Measurements from ENCODE around the gene WDR37. TPM values are rescaled to one million over a fixed set of nuclear protein-coding genes. Genes with fewer than 3 reads are reported as not detected.
A peak's percentile ranks its signal among the peaks of the same experiment; 100 is the strongest.
"Not testable (repeated sequence)": the region's sequence is repeated elsewhere in the genome, so short reads cannot be mapped to it uniquely, and the experiment has no call there.

WDR37 gene
- total and polyA plus RNA-seq, 9 of the 15 experiments (the other 6 are each of a cell fraction or from before 2014, with no cell fraction given), result 2.3 to 11.6 (median 6.7) TPM

- WGBS (ENCODE audit: insufficient coverage, low coverage, missing lambda C conversion rate), result 37% methylated on average over 8 of the region's 8 CpGs
- H3K9ac ChIP-seq (ENCODE audit: insufficient read depth in 1 of 2, low read depth in 2 of 2, low read length in 2 of 2); BruUV-seq (replicated peaks); H3K79me2 ChIP-seq (ENCODE audit: control insufficient read depth, insufficient read depth, low read length); H3K27ac ChIP-seq (ENCODE audit: extremely low read depth, low read depth, low read length); H3K4me2 ChIP-seq (ENCODE audit: insufficient read depth, low read length); in situ Hi-C loops (cut with MboI); H2AFZ ChIP-seq (ENCODE audit: low read depth, low read length); FAIRE-seq; H3K9me1 ChIP-seq (ENCODE audit: control insufficient read depth, insufficient read depth, low read length); ATAC-seq; H3K4me3 ChIP-seq; intact Hi-C loops (cut with micrococcal nuclease); H3K9me3 ChIP-seq (replicated peaks; ENCODE audit: control insufficient read depth, insufficient read depth, low read depth, low read length); DNase-seq (ENCODE audit: extremely low read depth in 1 of 4, low spot score in 3 of 4); H3K36me3 ChIP-seq (ENCODE audit: control insufficient read depth, insufficient read depth, low read length); H3K4me1 ChIP-seq (replicated peaks in 1 of 2; ENCODE audit: control insufficient read depth in 2 of 2, insufficient read depth in 2 of 2, low read length in 2 of 2); H3K27me3 ChIP-seq (ENCODE audit: control insufficient read depth in 2 of 2, insufficient read depth in 2 of 2, low read length in 2 of 2); H4K20me1 ChIP-seq (replicated peaks; ENCODE audit: control insufficient read depth, insufficient read depth, low read length): not testable (repeated sequence)
- POLR2A ChIA-PET, result interaction anchor here (1.6 kb wide), 1 partner anchor 9 kb away, joined by 4 read pairs; no protein-coding TSS in a partner anchor
- peak; percentile 26; the same call in 1 of the 2 replicates for TF ChIP-seq CHD2 (IDR thresholded peaks at IDR 0.05; ENCODE audit: low read depth, low read length)
- TF ChIP-seq ZNF766 (CRISPR knock-in tag; conservative IDR thresholded peaks at IDR 0.05), result 0 out of 2 replicates have a peak, but pooled peaks have one; percentile 43
- CTCF ChIA-PET (ENCODE audit: low intra/inter-chr PET ratio), result interaction anchor here (0.6 kb wide), 1 partner anchor 47 kb away, joined by 3 read pairs; no protein-coding TSS in a partner anchor
Measured at GRCh38 chr10:1066734-1067133, 10.5 kb downstream of the WDR37 start.

- in situ Hi-C loops (cut with MboI) (no loop called here), intact Hi-C loops (cut with micrococcal nuclease) (no loop called here)
- ChIA-PET CTCF (ENCODE audit: low intra/inter-chr PET ratio) (no interaction called here), POLR2A (interaction anchor here (0.5 to 2.1 kb wide), 3 partner anchors 11 to 20 kb away, joined by 4 to 11 read pairs (median 4); partner anchors contain the start of gene IDI1)
- 72% methylated on average over 9 of the region's 10 CpGs for WGBS (ENCODE audit: insufficient coverage, low coverage, missing lambda C conversion rate)
- no peak for TF ChIP-seq NCOA6 (IDR thresholded peaks at IDR 0.05)
- Histone ChIP-seq H3K4me1 (replicated peaks in 1 of 2; ENCODE audit: control insufficient read depth in 2 of 2, insufficient read depth in 2 of 2, low read length in 2 of 2) (no peaks in the 10 kb centered on the region; a peak in 1 of 5 replicates), H2AFZ (ENCODE audit: low read depth, low read length) (no peak overlapping the region), H3K27me3 (ENCODE audit: control insufficient read depth in 2 of 2, insufficient read depth in 2 of 2, low read length in 2 of 2) (no peaks in the 10 kb centered on the region), H4K20me1 (replicated peaks; ENCODE audit: control insufficient read depth, insufficient read depth, low read length) (no peaks in the 10 kb centered on the region), H3K36me3 (ENCODE audit: control insufficient read depth, insufficient read depth, low read length) (peaks cover 12% of the 10 kb centered on the region; the same call in 2 of the 3 replicates), H3K4me3 (no peak overlapping the region), H3K9me1 (ENCODE audit: control insufficient read depth, insufficient read depth, low read length) (no peaks in the 10 kb centered on the region), H3K27ac (ENCODE audit: extremely low read depth, low read depth, low read length) (no peak overlapping the region), H3K9ac (ENCODE audit: insufficient read depth in 1 of 2, low read depth in 2 of 2, low read length in 2 of 2) (no peak overlapping the region), H3K4me2 (ENCODE audit: insufficient read depth, low read length) (no peak overlapping the region), H3K79me2 (ENCODE audit: control insufficient read depth, insufficient read depth, low read length) (no peaks in the 10 kb centered on the region), H3K9me3 (replicated peaks; ENCODE audit: control insufficient read depth, insufficient read depth, low read depth, low read length) (no peaks in the 10 kb centered on the region)
- no peak for DNase-seq (ENCODE audit: extremely low read depth in 1 of 4, low spot score in 3 of 4)
- no peak for ATAC-seq
- no peak for FAIRE-seq
- no TSS peak for BruUV-seq (replicated peaks)
Measured at GRCh38 chr10:1068380-1069361, 12.5 kb downstream of the WDR37 start.

Measured in K562 (cell line).